ENCODE results near the gene ZMYND11.

DNA sequence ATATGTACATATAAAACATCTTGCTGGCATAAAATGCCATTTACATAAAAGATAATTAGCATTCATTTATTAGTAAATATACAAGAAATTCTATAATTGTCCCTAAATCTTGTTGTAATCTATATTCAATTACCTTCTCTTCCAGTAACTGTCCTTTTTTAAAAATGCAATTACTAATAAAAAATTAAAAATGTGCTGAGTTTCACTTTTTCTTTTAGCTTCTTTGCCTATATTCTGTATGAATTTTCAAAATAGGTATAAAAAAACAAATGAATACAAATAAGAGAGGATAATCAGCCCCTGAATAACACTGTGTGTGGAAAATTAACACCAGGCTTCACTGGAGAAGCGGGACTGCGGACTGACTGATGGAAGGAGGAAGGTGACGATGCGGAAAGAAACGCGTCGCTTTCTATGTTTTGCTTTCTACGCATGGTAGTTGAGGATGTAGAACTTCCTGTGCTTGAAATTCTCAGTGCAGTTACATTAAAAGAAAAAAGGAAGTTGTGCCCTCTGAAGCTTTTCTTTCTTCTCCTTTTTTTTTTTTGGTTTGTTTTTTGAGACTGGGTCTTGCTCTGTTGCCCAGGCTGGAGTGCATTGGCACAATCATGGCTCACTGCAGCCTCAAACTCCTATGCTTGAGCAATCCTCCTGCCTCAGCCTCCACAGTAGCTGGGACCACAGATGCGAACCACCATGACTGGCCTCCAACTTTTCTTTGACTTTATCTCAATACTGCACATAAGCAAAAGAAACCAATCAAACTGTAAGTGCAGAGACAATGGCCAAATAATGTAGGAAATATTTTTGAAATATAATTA lies 7.4 kb upstream of the ZMYND11 start:
- TF ChIP-seq POLR2AphosphoS5 (IDR thresholded peaks at IDR 0.05; ENCODE audit: borderline replicate concordance, low read depth, low read length) (no peak), EZH2 (IDR thresholded peaks at IDR 0.05) (no peak)
